ENCODE results near the gene ACBD4.

The ACBD4 gene

DNA sequence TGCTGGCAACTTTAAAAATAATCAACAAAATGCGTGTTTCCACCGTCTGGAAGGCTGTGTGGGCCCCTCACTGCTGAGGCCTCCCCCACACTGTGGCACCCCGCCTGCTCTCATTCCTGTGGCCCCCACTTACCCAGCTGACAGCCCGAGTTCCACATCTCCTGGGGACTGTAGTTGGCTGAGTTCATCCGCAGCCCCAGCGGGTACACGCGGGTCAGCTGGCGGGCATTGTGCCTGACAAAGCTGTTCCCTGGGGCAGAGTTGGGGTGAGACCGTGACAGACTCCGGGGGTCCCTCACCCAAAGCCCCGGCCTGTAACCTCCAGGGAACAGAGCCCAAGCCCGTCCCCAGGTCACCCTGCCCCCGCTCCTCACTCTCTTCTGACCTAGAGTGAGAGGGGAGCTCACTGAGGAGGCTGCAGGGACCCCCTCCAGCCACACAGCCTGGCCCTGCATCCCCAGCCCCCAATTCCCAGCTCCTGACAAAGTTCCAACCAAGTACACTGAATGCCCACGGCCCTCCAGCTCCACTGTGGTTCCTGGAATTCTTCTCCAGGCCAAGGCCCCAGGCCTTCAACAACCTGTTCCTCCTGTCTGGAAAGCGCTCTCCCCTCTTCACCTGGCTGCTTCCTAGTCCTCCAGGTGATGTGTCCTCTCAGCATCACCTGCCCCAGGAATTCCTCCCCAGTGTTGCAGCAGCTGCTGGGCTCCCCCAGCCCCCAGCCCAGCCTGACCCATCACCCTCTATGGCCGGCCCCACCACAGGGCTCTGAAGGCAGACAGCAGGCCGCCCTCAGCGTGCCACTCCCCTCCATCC is 21.2 kb upstream of the ACBD4 start:
- Histone ChIP-seq H3F3A (ENCODE audit: control insufficient read depth, insufficient read depth) (no peaks in the 10 kb centered on the region), H3K9me2 (replicated peaks; ENCODE audit: control insufficient read depth, low read length) (no peaks in the 10 kb centered on the region), H4K20me1 (ENCODE audit: control insufficient read depth, insufficient read depth, low read depth, low read length) (no peaks in the 10 kb centered on the region), H3K36me3 (ENCODE audit: control insufficient read depth, low read length) (no peaks in the 10 kb centered on the region), H3K4me3 (ENCODE audit: low read length) (no peak overlapping the region), H3K9me3 (ENCODE audit: control insufficient read depth, insufficient read depth, low read length) (no peaks in the 10 kb centered on the region), H3K4me1 (ENCODE audit: control insufficient read depth, low read length) (peaks cover 15% of the 10 kb centered on the region), H3K27ac (ENCODE audit: low read depth, low read length) (no peak overlapping the region), H3K4me2 (ENCODE audit: low read length) (no peak overlapping the region), H3K79me2 (ENCODE audit: control insufficient read depth, low read length) (no peaks in the 10 kb centered on the region), H3K27me3 (ENCODE audit: control insufficient read depth, low read length) (no peaks in the 10 kb centered on the region)
- TF ChIP-seq, protein P1, sequence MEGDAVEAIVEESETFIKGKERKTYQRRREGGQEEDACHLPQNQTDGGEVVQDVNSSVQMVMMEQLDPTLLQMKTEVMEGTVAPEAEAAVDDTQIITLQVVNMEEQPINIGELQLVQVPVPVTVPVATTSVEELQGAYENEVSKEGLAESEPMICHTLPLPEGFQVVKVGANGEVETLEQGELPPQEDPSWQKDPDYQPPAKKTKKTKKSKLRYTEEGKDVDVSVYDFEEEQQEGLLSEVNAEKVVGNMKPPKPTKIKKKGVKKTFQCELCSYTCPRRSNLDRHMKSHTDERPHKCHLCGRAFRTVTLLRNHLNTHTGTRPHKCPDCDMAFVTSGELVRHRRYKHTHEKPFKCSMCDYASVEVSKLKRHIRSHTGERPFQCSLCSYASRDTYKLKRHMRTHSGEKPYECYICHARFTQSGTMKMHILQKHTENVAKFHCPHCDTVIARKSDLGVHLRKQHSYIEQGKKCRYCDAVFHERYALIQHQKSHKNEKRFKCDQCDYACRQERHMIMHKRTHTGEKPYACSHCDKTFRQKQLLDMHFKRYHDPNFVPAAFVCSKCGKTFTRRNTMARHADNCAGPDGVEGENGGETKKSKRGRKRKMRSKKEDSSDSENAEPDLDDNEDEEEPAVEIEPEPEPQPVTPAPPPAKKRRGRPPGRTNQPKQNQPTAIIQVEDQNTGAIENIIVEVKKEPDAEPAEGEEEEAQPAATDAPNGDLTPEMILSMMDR (IDR thresholded peaks at IDR 0.05; ENCODE audit: low read depth, low read length, poor library complexity, severe bottlenecking) = no peak
- TF ChIP-seq EZH2phosphoT487 (IDR thresholded peaks at IDR 0.05; ENCODE audit: borderline replicate concordance, low read length) = no peak

DNA sequence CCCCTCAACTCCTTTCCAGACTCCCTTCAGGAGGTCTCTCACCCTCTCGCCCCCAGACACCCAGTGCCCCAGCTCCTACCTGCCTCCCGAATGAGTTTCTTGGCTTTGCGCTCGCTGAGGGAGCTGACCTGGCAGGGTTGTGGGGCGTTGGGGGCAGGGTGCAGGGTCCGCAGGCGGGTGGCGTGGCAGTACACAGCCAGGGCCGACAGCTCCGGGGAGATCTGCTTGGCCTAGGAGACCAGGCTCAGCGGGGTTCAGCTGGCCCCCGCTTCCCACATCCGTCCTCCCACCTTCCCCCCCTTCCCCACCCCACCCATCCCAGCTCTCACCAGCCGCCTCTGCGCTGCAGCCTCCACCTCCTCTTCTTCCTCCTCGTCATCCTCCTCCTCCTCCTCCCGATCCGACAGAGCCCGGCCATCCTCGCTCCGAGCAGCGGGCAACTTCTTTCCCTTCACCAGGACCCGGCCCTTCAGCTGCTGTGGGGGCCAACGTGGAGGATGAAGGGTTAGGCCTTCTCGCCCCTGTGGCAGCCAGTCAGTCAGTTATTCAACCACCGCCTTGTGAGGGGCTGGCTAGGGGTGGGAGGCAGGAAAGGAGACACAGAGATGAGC is 20.4 kb upstream of the ACBD4 start:
- Histone ChIP-seq H3K4me2 (ENCODE audit: low read length) (no peak overlapping the region), H4K20me1 (ENCODE audit: control insufficient read depth, insufficient read depth, low read depth, low read length) (no peaks in the 10 kb centered on the region), H3K4me3 (ENCODE audit: low read length) (no peak overlapping the region), H3K9me2 (replicated peaks; ENCODE audit: control insufficient read depth, low read length) (no peaks in the 10 kb centered on the region), H3K4me1 (ENCODE audit: control insufficient read depth, low read length) (peaks cover 15% of the 10 kb centered on the region), H3K36me3 (ENCODE audit: control insufficient read depth, low read length) (no peaks in the 10 kb centered on the region), H3K27me3 (ENCODE audit: control insufficient read depth, low read length) (no peaks in the 10 kb centered on the region), H3F3A (ENCODE audit: control insufficient read depth, insufficient read depth) (no peaks in the 10 kb centered on the region), H3K79me2 (ENCODE audit: control insufficient read depth, low read length) (no peaks in the 10 kb centered on the region), H3K27ac (ENCODE audit: low read depth, low read length) (no peak overlapping the region), H3K9me3 (ENCODE audit: control insufficient read depth, insufficient read depth, low read length) (no peaks in the 10 kb centered on the region)
- TF ChIP-seq, protein P1 (IDR thresholded peaks at IDR 0.05; ENCODE audit: low read depth, low read length, poor library complexity, severe bottlenecking) = no peak
- no peak for TF ChIP-seq EZH2phosphoT487 (IDR thresholded peaks at IDR 0.05; ENCODE audit: borderline replicate concordance, low read length)

DNA sequence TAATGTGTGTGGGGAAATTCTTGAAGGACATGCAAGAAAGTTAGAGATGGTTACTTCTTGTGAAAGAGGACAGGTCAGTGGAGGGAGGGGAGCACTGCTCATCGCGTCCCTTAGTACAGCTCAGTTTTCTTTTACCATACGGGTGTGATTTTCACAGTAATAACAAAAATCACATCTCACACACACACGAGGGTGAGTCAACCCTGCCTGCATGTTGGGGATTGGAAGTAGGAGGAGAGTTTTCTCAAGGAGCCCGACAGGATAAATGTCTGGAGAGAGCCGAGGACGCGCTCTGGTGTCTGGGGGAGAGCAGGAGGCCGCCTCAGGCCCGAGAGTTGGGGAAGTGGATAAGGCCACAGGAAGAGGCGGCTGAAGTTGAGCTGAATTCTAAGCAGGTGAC is 19.6 kb upstream of the ACBD4 start:
- H3K4me1 ChIP-seq (ENCODE audit: control insufficient read depth, low read length) = peaks cover 15% of the 10 kb centered on the region
- H3K9me2 ChIP-seq (replicated peaks; ENCODE audit: control insufficient read depth, low read length) = no peaks in the 10 kb centered on the region
- no peaks in the 10 kb centered on the region for H3K79me2 ChIP-seq (ENCODE audit: control insufficient read depth, low read length)
- H3K9me3 ChIP-seq (ENCODE audit: control insufficient read depth, insufficient read depth, low read length) = no peaks in the 10 kb centered on the region
- no peak overlapping the region for H3K4me2 ChIP-seq (ENCODE audit: low read length)
- no peak overlapping the region for H3K4me3 ChIP-seq (ENCODE audit: low read length)
- no peaks in the 10 kb centered on the region for H3K36me3 ChIP-seq (ENCODE audit: control insufficient read depth, low read length)
- no peaks in the 10 kb centered on the region for H3F3A ChIP-seq (ENCODE audit: control insufficient read depth, insufficient read depth)
- TF ChIP-seq, protein P1 (IDR thresholded peaks at IDR 0.05; ENCODE audit: low read depth, low read length, poor library complexity, severe bottlenecking) = no peak
- no peak for TF ChIP-seq EZH2phosphoT487 (IDR thresholded peaks at IDR 0.05; ENCODE audit: borderline replicate concordance, low read length)
- H3K27me3 ChIP-seq (ENCODE audit: control insufficient read depth, low read length) = no peaks in the 10 kb centered on the region
- no peak overlapping the region for H3K27ac ChIP-seq (ENCODE audit: low read depth, low read length)
- no peaks in the 10 kb centered on the region for H4K20me1 ChIP-seq (ENCODE audit: control insufficient read depth, insufficient read depth, low read depth, low read length)

Data from DOHH2 (cell line).